ENCODE measurements around the gene STX8.
A peak's percentile ranks its signal among the peaks of the same experiment; 100 is the strongest.
"Not testable (repeated sequence)": the region's sequence is repeated elsewhere in the genome, so short reads cannot be mapped to it uniquely, and the experiment has no call there.

Gene STX8

DNA sequence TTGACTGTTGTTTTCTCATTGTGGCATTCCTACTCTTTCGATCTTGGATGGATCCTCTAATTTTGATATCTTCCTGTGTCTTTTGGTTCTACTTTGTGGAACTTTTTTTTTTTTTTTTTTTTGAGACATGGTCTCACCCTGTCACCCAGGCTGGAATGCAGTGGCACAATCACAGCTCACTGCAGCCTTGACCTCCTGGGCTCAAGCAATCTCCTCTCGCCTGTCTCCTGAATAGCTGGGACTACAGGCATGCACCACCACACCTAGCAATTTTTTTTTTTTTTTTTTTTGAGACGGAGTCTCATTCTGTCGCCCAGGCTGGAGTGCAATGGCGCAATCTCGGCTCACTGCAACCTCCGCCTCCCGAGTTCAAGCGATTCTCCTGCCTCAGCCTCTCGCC lies 220.4 kb downstream of the STX8 start:
- not testable (repeated sequence) for FAIRE-seq; DNase-seq (ENCODE audit: low spot score)

DNA sequence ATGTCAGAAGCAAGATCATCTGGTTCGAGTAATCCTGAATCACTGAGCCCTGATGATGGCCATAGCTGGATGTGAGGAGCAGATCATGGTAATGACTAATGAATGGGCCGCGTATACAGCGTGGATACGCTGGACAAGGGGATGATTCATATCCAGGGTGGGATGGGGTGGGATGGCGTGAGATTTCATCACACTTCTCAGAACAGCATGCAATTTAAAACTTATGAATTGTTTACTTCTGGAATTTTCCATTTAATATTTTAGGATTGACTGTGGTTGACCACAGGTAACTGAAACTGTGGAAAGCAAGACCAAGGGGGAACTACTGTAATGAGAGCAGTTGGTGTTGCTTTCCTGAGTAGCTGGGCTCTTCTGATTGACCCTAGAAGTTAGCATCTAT lies 225.5 kb downstream of the STX8 start:
- peak; percentile 60 for FAIRE-seq
- DNase-seq (ENCODE audit: low spot score), result peak; percentile 77

DNA sequence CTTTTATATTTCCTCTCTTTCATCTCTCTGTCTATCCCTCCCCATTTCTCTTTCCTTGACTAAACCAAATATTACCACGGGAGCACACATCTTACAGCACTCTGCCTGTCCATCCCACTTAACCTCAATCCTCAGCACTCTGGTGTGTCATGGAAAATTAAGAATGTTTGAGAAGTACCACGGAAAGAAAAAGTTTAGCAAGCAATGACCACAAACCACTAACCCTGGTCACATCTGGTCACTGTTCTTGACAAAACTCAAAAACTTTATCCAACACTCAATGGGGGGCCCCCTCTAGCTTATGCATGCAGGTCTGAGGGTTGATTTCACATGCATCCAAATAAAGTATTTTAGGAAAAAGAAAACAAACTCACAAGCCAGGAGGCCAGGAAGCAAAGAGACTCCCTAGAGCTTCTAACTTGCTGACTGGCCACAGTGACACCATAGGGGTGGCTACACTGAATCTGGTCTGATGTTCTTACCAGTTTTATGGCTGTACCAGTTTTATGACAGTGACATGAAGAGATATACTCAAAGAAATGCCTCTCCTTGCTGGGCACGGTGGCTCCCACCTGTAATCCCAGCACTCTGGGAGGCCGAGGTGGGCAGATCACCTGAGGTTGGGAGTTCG lies 229.2 kb downstream of the STX8 start:
- FAIRE-seq (no peak), DNase-seq (ENCODE audit: low spot score) (no peak)

DNA sequence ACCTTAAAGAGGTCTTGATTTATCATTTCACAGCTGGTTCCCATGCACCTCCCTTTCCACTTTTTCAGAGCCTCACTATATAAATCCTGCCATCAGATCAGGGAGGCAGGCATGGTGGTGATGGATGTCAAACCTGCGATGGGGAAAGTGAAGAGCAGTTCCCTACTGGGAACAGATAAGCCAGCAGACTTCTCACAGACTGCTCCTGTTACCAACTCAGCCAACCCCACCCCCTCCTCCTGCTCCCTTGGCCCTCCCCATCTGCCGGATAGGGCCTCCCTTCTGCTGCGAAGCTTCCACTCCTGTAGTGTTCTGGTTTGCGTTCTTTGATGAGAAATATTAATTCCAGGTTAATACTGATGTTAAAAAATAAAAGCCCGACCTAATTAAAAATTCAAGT lies 232.1 kb downstream of the STX8 start:
- DNase-seq (ENCODE audit: low spot score) (no peak), FAIRE-seq (no peak)

DNA sequence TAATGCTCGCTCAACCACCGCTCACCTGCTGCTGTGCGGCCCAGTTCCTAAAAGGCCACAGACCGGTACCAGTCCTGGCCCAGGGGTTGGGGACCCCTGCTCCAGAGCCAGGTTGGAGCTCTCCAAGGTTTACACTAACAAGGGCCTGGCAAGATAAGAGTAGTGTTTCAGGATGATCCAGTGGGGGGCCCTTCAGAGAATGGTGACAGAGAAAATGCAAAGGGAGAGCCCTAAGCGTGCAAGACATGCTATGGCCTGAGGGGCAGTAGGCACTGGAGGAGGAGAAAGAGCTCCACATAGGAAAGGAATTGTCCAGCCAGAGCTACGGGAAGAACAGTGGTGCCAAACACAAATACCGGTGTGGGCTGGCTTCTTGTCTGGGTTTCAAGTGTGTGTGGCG lies 233.4 kb downstream of the STX8 start:
- no peak for FAIRE-seq
- DNase-seq (ENCODE audit: low spot score), result no peak

DNA sequence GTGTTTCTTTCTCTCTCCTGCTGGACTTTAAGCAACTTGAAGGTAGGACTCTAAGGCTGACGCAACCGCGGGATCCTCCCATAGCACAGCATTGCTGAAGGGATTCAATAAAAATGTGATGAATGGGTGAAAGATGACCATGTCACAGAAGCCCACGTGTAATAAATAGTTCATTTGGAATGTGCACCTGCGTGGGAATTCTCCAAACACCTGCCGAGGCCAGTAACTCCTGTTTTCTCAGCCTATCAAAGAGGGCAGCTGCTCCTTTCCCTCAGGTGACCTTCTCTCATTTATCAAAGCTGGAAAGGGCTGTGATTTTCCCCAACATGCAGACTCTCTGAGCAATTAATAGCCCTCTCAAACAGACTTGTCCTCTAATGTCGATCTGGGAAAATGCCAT lies 235.7 kb downstream of the STX8 start:
- FAIRE-seq, result no peak
- no peak for DNase-seq (ENCODE audit: low spot score)

DNA sequence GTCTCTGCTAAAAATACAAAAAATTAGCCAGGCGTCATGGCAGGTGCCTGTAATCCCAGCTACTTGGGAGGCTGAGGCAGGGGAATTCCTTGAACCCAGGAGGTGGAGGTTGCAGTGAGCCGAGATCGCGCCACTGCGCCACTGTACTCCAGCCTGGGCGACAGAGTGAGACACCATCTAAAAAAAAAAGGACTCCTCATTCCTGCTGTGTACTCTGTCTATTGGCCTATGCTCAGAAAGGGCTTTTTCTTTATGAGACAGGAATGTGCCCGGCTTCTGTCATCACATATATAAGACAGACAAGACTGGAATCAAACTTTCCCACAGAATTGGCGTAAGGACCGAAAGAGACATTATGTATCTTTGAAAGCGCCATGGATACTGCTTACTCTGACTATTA lies 236.1 kb downstream of the STX8 start:
- not testable (repeated sequence) for FAIRE-seq; DNase-seq (ENCODE audit: low spot score)

DNA sequence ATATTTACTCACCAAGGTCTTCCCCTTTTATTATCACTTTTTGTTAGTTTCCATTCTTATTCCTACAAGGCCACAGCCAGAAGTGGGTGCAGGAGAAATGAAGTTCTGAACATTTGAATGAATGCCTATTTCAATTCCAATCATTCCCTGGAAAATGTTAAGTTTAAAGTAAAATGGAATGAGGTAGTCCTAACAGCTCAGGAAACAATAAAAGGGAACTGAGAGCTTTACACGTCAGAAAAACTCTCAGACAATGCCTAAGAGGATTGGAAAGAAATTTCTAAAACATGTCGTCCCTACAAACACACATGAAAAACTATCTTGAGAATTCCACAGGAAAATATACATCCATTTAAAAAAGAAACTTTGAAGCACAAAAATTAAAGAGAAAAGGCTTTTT lies 238.8 kb downstream of the STX8 start:
- no peak for DNase-seq (ENCODE audit: low spot score)
- no peak for FAIRE-seq

DNA sequence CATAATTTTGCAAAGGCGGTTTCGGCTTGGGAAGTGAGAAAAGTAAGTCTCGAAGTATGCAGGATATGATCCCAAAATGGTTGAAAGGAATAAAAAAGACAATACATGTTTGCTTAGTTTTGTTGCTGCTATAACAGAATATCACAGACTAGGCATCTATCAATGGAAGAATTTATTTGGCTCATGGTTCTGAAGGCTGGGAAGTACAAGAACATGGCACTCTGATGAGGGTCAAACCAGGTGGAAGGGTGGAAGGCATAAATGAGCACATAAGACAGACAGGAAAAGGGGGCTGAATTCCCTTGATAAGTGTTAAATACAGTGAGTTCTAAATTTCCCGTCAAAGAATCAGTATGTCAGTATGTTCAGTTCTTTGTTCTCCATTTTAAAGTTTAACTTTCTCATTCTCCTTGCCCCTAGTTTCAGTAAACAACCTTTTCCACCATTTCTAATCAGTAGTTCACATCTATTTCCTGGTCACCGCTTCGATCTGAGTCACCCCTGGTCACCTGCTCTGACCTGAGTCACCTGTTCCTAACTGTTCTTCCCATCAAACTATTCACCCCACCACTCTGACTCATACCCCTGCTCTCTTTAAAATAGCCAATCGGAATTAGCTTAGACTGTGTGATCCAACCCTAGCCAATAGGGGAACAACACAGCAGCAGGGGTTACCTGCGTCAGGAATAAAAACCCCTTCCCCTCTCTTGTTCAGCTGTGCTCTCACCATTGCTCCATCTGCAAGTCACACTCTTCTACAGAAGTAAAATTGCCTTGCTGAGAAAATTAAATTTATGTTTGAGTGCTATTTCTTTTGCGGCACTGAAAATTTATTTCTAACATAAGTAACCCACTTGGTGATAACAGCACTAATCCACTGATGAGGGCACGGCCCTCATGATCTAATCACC lies 240.8 kb downstream of the STX8 start:
- FAIRE-seq (no peak), DNase-seq (ENCODE audit: low spot score) (peak; percentile 13)

DNA sequence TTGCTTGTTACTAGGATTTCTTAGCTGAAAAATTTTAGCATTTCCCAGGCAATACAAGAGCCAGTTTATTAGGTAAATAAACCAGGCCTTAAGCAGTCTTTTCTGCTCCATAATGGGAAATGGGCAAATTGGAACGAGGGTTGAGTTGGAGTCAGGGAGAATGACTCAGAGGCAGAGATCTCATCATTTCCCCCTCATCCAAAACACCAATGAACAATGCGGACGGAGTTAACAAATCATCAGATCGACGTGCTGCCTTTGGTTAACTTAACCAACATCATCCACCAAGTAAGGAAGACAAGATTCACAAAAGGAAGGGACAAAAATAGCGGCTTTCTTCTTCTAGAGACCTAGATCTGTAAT lies 243.5 kb downstream of the STX8 start:
- FAIRE-seq (no peak), DNase-seq (ENCODE audit: low spot score) (no peak)

DNA sequence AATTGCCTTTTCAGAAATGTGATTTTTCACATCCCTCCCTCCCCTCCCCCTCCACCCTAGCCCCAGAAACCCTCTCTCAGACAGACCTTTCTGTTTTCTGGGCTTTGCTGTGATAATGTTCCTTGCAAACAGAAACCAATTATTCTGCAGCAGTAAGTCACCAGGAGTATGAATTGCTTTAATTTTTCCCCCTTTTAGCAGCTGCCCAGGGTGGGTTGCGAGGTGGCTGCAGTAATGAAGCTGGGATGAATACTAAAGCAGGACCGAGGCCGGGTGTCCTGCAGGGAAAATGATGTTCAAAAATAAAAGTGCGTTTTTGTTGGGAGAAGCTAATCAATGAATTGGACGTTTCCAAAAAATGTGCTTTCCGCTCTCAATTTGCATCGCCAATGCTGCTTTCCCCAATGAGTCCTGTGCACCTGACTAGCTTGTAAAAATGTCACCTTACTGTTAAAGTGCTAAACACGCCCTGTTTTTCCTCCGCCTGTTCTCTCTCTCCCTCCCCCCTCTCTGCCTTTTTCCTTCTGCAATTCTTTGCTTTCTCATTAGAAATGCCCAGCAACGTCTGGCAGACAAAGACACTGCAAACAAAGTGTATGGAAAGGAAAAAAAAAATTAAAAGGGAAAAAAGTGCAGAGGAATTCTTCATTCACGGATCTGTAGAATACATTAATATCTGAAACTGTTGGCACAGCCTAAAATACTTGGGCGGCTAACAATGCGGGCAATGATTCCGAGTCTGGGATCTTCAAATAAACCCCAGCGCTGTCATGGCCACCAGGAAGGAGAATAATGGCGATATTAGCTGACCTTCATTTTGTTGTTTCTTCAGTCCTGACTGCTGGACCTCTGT lies 244.1 kb downstream of the STX8 start:
- DNase-seq (ENCODE audit: low spot score) (no peak), FAIRE-seq (no peak)

DNA sequence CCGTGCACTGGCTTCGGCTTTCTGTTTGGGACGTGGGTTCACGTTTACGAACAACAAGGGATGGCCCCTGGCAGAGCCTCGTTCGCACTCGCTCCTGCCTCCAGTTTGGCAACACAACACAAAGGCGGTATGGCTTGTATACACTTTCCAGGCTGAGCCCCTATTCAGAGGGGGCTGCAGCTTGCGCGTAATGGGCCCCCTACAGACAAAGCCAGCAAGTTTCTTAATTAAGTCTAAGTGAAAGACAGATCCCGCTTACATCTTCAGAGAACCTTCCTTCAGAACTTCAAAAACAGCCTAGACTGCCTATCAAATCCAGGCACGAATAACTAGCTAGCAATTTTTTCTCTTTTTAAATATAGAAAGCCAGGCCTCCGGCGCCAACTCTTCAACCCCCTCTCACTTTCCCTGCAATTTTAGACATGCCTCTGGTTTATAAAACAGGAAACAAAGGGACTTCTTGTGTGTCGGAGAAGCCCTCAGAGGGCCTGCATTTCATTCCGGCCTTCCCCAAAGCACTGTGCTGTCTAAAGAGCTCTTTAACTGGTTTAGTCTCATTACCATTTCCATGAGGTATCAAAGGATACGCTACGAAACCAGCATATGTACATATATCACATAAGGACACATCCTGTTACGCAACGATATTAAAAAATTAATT lies 244.9 kb downstream of the STX8 start:
- no peak for FAIRE-seq
- DNase-seq (ENCODE audit: low spot score), result no peak

DNA sequence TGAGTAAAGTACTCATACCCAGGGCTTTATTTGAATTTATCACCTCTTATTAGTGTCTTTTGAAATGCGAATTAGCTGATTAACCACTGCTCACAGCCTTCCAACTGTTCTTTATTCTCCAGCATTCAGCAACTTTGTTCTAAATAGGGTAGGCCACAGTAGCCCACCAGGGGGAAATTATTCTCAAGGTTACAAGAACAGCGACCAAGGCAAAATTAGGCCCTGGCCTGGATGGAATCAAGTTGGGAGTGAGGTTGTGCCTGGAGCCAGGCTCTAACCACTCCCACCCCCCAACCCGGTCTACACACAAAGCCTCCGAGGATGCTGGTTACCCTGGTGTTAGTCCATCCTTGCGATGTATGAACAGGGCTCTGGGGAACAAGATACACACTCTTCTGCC lies 245.5 kb downstream of the STX8 start:
- FAIRE-seq (no peak), DNase-seq (ENCODE audit: low spot score) (no peak)

DNA sequence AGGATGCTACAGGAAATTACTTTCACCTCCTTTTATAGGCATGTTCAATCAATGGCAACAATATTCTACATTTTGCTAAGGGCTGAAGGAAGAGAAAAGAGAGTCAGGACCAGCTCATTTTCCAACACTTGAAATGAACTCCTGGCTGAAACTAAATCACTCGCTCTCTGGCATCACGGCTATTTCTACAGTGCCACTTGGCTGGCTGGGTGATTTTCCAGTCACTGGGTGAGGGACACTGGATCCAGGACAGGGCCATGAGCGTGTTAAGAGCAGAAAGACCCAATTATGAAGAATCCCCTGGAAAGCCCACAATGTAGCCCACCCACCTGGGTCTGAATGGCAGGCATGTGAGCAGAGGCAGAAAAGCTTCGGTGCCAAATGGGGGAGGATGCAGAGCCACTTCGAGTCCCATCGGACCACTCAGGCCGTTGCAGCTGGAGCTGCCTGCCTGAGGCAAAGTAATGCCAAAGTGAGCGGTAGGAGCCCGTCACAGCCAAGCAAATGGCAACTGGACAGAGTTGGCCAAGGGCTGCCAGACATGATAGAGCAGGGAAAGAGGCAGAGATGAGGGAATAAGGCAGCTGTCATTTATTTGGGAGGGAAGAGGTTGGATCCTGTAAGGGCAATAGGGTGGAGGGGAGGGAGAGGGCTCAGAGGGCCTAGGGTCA lies 246.2 kb downstream of the STX8 start:
- DNase-seq (ENCODE audit: low spot score) (no peak), FAIRE-seq (no peak)

DNA sequence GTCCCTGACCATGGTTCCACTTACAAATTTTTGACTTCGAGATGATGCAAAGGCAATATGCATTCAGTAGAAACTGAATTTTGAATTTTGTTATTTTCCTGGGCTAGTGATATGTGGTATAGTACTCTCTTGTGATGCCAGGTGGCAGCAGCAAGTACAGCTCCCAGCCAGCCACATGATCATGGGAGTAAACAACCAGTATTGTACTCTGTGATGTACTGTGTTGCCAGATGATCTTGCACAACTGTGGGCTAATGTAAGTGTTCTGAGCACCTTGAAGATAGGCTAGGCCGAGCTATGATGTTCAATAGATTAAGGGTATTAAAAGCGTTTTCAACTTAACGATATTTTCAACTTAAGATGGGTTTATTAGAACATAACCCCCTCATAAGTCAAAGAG lies 250.8 kb downstream of the STX8 start:
- DNase-seq (ENCODE audit: low spot score) (no peak), FAIRE-seq (no peak)

DNA sequence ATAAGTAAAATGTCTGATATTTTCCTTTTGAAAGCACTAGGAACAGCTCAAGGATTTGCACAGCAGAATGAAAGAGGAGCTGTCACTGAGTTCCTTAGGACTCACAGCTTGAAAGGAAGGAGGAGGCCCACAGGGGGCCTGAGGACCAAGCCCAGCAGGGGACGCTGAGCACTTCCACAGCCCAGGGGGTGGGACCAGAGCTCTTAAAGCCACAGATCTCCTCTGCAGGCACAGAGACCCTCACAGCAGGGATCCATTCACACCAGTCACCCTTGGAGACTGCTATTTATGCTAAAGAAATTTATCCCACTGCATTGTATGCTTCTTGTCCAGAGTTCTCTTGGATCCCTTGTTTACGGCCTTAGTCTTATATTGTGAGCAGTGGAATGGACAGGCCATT lies 253.3 kb downstream of the STX8 start:
- DNase-seq (ENCODE audit: low spot score), result no peak
- FAIRE-seq, result no peak

DNA sequence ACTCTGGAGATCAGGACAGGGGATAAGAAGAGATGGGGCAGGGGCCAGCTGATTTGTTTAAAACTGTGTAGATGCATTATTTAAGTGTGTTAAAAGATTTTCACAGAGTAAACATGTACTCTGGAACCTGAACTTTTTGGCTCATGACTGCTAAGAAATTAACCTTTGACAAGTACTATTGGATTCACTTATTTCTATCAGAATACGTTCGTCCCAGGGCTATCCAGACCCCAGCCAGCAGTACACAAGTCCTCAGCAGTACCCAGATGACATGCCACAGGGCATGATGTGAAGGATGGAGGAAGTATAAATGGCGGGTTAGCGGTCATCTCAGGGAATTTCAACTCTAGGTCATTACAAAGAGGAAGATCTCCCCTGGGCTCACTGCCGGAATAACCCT lies 253.7 kb downstream of the STX8 start:
- no peak for DNase-seq (ENCODE audit: low spot score)
- no peak for FAIRE-seq

DNA sequence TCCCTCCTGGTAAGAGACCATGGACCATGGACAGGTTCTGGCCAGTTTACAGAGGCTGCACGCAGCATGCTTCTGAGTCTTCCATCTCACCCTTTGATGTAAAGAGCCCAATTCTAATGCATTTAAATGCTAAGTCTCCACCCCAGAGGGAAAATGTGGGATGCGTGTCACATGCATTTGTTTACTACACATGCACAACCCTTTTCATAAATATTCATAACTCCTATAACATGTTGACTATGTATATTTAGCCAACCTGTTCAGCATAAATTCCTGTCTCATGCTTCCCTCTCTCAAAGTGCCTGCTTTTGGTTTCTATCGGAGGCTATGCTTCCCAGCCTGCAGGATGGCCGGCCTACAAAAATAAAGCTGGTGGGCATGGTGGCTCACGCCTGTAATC lies 260.3 kb downstream of the STX8 start:
- DNase-seq (ENCODE audit: low spot score) (no peak), FAIRE-seq (no peak)

DNA sequence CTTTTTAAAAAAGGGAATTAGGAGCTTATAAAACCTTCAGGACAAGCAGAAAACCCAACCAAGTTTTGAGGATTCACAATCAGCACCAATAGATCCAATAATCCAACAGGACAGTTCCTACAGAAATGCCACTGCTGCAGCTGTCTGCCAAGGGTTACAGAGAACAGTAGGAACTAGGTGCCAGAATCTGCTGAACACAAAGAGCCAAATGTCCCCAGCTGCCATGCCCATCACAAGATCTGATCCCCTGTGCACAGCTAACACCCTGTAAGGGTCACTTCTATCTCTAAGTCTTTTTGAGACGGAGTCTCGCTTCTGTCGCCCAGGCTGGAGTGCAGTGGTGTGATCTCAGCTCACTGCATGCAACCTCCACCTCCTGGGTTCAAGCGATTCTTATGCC lies 262.3 kb downstream of the STX8 start:
- FAIRE-seq, result no peak
- DNase-seq (ENCODE audit: low spot score), result no peak

DNA sequence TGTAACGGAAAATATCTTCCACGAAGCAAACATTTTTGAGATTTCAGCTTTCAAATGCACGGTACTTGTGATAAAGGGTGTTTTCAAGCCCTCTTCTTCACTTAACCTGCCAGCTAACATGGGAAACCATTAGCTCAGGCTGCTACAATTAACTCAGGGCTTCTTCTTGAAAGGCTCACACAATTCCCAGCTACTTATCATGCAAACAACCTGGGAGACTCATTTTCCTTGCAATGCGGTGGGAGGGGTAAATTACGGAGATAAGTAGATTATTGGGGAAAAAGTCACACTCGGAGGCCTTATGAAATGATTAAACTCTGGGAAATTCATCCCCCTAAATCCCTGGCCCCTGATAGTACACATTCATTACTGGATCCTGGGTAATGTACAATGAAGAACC lies 266.4 kb downstream of the STX8 start:
- DNase-seq (ENCODE audit: low spot score) (no peak), FAIRE-seq (no peak)

DNA sequence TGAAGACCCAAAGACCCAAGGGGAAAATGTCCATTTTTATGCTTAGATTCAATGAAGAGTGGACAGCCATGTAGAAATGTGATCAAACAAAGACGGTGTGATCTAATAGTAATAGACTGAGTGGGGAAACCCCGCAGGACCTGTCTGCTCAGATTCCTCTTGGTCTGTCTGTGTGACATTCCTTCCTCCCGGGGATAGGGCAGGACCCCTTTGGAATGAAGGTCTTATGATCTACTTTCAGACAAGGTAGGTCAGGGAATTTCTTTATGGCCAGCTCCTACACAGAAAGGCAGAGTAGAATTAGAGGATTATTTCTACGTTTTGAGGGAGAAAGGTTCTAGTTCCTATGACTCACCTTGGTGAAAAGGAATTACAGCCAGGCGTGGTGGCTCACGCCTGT lies 267.6 kb downstream of the STX8 start:
- DNase-seq (ENCODE audit: low spot score), result no peak

More for the DNA sequence above, 267.6 kb downstream of the STX8 start:
- no peak for FAIRE-seq
